RPMI8226 (cell line): Measurements from ENCODE around the gene NPAS3.

ENCODE experiments used
- DNase-seq: peaks from one replicate; pipeline ENCODE4 v3.0.0-alpha.2; 2015

Gene NPAS3

GRCh38 chr14:33733310-33733709 lies 794.6 kb downstream of the NPAS3 start:
- DNase-seq: no peak

GRCh38 chr14:33733721-33734120 lies 795.0 kb downstream of the NPAS3 start:
- DNase-seq: no peak

GRCh38 chr14:33734387-33734786 lies 795.7 kb downstream of the NPAS3 start:
- no peak for DNase-seq

- DNase-seq: no peak
Measured at GRCh38 chr14:33736299-33736825, 797.7 kb downstream of the NPAS3 start.

- DNase-seq: no peak
Measured at GRCh38 chr14:33736979-33737378, 798.3 kb downstream of the NPAS3 start.

- no peak for DNase-seq
Measured at GRCh38 chr14:33737446-33737845, 798.8 kb downstream of the NPAS3 start.

GRCh38 chr14:33738029-33738428 lies 799.4 kb downstream of the NPAS3 start:
- no peak for DNase-seq

GRCh38 chr14:33738491-33738890 lies 799.8 kb downstream of the NPAS3 start:
- no peak for DNase-seq

GRCh38 chr14:33740531-33740930 lies 801.9 kb downstream of the NPAS3 start:
- no peak for DNase-seq

- no peak for DNase-seq
Measured at GRCh38 chr14:33742166-33742565, 803.5 kb downstream of the NPAS3 start.

GRCh38 chr14:33745163-33745562 lies 806.5 kb downstream of the NPAS3 start:
- no peak for DNase-seq

GRCh38 chr14:33747749-33748148 lies 809.1 kb downstream of the NPAS3 start:
- no peak for DNase-seq

GRCh38 chr14:33754261-33754660 lies 815.6 kb downstream of the NPAS3 start:
- no peak for DNase-seq

- DNase-seq: no peak
Measured at GRCh38 chr14:33755358-33755757, 816.7 kb downstream of the NPAS3 start.

- no peak for DNase-seq
Measured at GRCh38 chr14:33756833-33757232, 818.2 kb downstream of the NPAS3 start.

- no peak for DNase-seq
Measured at GRCh38 chr14:33758547-33758946, 819.9 kb downstream of the NPAS3 start.

- no peak for DNase-seq
Measured at GRCh38 chr14:33762161-33762851, 823.6 kb downstream of the NPAS3 start.

- no peak for DNase-seq
Measured at GRCh38 chr14:33764876-33765650, 826.4 kb downstream of the NPAS3 start.

GRCh38 chr14:33767586-33768457 lies 829.1 kb downstream of the NPAS3 start:
- DNase-seq: no peak

GRCh38 chr14:33768458-33768830 lies 829.8 kb downstream of the NPAS3 start:
- no peak for DNase-seq

GRCh38 chr14:33773205-33774030 lies 834.7 kb downstream of the NPAS3 start:
- DNase-seq: no peak

- no peak for DNase-seq
Measured at GRCh38 chr14:33774161-33774560, 835.5 kb downstream of the NPAS3 start.
